Dermis microvascular lymphatic vessel endothelial cell (primary cell): ENCODE data around the gene SYT9. TPM values are rescaled to one million over a fixed set of nuclear protein-coding genes. Genes with fewer than 3 reads are reported as not detected.

Source experiments
- DNase-seq, 2 donors: peaks; one replicate each; pipeline versions ENCODE4 v3.0.0 to v3.0.0-alpha.2; 2010; ENCODE audit warnings: low read depth in 2 of 2
- total RNA-seq: library from RNA; depleted of rRNA; stranded (reverse); fragments of >200 nt; gene quantifications from 2 replicates; pipeline ENCODE4 v1.2.1, GENCODE V29; 2014

SYT9 gene
- total RNA-seq, 1 donor from 2014 or later = 0.77 TPM

- DNase-seq = no peak
Measured at GRCh38 chr11:7272373-7272772, 20.7 kb downstream of the SYT9 start.

GRCh38 chr11:7275133-7275532 is 23.4 kb downstream of the SYT9 start:
- DNase-seq = no peak

GRCh38 chr11:7278314-7278917 is 26.7 kb downstream of the SYT9 start:
- DNase-seq = peak; percentile 15 to 54

- no peak for DNase-seq
Measured at GRCh38 chr11:7279676-7280075, 28.0 kb downstream of the SYT9 start.

- peak; percentile 28 to 67 for DNase-seq
Measured at GRCh38 chr11:7281079-7281478, 29.4 kb downstream of the SYT9 start.

- no peak for DNase-seq
Measured at GRCh38 chr11:7281809-7282208, 30.1 kb downstream of the SYT9 start.

- no peak for DNase-seq
Measured at GRCh38 chr11:7286178-7286577, 34.5 kb downstream of the SYT9 start.

GRCh38 chr11:7291100-7291829 is 39.6 kb downstream of the SYT9 start:
- DNase-seq = no peak

GRCh38 chr11:7292922-7293321 is 41.2 kb downstream of the SYT9 start:
- no peak for DNase-seq

- DNase-seq = no peak
Measured at GRCh38 chr11:7299393-7299792, 47.7 kb downstream of the SYT9 start.

- DNase-seq = no peak
Measured at GRCh38 chr11:7300281-7300680, 48.6 kb downstream of the SYT9 start.

GRCh38 chr11:7303146-7303545 is 51.4 kb downstream of the SYT9 start:
- no peak for DNase-seq

GRCh38 chr11:7306900-7307299 is 55.2 kb downstream of the SYT9 start:
- DNase-seq = no peak

- DNase-seq = no peak
Measured at GRCh38 chr11:7307836-7308235, 56.1 kb downstream of the SYT9 start.

- DNase-seq = no peak
Measured at GRCh38 chr11:7311903-7312302, 60.2 kb downstream of the SYT9 start.

- DNase-seq = no peak
Measured at GRCh38 chr11:7314811-7315604, 63.3 kb downstream of the SYT9 start.

GRCh38 chr11:7319501-7319900 is 67.8 kb downstream of the SYT9 start:
- DNase-seq = no peak

GRCh38 chr11:7320306-7320705 is 68.6 kb downstream of the SYT9 start:
- no peak for DNase-seq

- no peak for DNase-seq
Measured at GRCh38 chr11:7321473-7322450, 70.1 kb downstream of the SYT9 start.

GRCh38 chr11:7332451-7332850 is 80.7 kb downstream of the SYT9 start:
- no peak for DNase-seq

- DNase-seq = no peak
Measured at GRCh38 chr11:7332962-7333361, 81.3 kb downstream of the SYT9 start.
